K562 (cell line): ENCODE measurements around the gene ITIH3. TPM values are rescaled to one million over a fixed set of nuclear protein-coding genes. Genes with fewer than 3 reads are reported as not detected.

Source experiments
- ATAC-seq: fragments of 200-7000 bp; cut with Tn5 transposase; 3 replicates; pipeline ENCODE4 v1.9.1; 2020; ENCODE audit warnings: moderate library complexity
- BruUV-seq: library from RNA; stranded (reverse); fragments of 400-500 nt; replicated peaks from 2 replicates; lab custom pipeline; 2021; lab: Mats Ljungman, UMichigan
- CTCF ChIA-PET: fragments of 300-600 bp; formaldehyde crosslinking; extraction: SDS; loops from one replicate; lab custom pipeline; 2021; ENCODE audit warnings: low intra/inter-chr PET ratio; lab: Yijun Ruan, JAX
- POLR2A ChIA-PET: fragments of 300-600, 350-650 bp; sonication (Branson Sonifier 250); formaldehyde crosslinking; extraction: SDS; loops from one replicate; lab custom pipeline; 2021; ENCODE audit warnings: antibody characterized with exemption, inconsistent platforms; lab: Yijun Ruan, JAX
- DNase-seq, 4 experiments: peaks; one replicate each; pipeline versions ENCODE4 v3.0.0 to v3.0.0-alpha.2; 2011 to 2018; ENCODE audit warnings: low spot score in 3 of 4, mixed read lengths in 3 of 4; ENCODE audit errors: extremely low read depth in 1 of 4
- FAIRE-seq: peaks from 2 replicates; lab custom pipeline; 2011; peaks lifted over from hg19 to GRCh38; lab: Jason Lieb, UNC
- H2AFZ ChIP-seq: 2 replicates; pipeline ENCODE4 v1.6.0; 2011; ENCODE audit warnings: low read depth, low read length, control low read depth, inconsistent platforms
- H3K27ac ChIP-seq: fragments of 200-600 bp; 3 replicates; pipeline ENCODE4 v1.8.0; 2011; ENCODE audit warnings: low read depth, mild to moderate bottlenecking, control low read depth, inconsistent platforms, low read length, moderate library complexity, mixed read lengths; ENCODE audit errors: extremely low read depth
- H3K27me3 ChIP-seq, 2 experiments: fragments of 300-600 bp in 1 of 2; 2 replicates in 1 of 2; 3 replicates in 1 of 2; pipeline versions ENCODE4 v1.6.0 to v1.8.0; 2011; ENCODE audit warnings: inconsistent platforms in 2 of 2, low read length in 2 of 2, mild to moderate bottlenecking in 1 of 2, mixed read lengths in 1 of 2, moderate library complexity in 1 of 2; ENCODE audit not compliant: control insufficient read depth in 2 of 2, insufficient read depth in 2 of 2
- H3K36me3 ChIP-seq: fragments of 300-600 bp; 3 replicates; pipeline ENCODE4 v1.8.0; 2011; ENCODE audit warnings: mild to moderate bottlenecking, low read length, inconsistent platforms; ENCODE audit not compliant: control insufficient read depth, insufficient read depth
- H3K4me1 ChIP-seq, 2 experiments: fragments of 200-600 bp in 1 of 2; replicated peaks in 1 of 2; 2 replicates in 1 of 2; 3 replicates in 1 of 2; pipeline versions ENCODE4 v1.5.1 to v1.8.0; 2011; ENCODE audit warnings: inconsistent platforms in 2 of 2, low read length in 2 of 2, mild to moderate bottlenecking in 1 of 2, mixed read lengths in 1 of 2, moderate library complexity in 1 of 2; ENCODE audit not compliant: control insufficient read depth in 2 of 2, insufficient read depth in 2 of 2
- H3K4me2 ChIP-seq: 2 replicates; pipeline ENCODE4 v1.6.1; 2011; ENCODE audit warnings: low read length, control low read depth, inconsistent platforms, mixed read lengths; ENCODE audit not compliant: insufficient read depth
- H3K4me3 ChIP-seq: fragments of 200-600 bp; sonication (generic), shearing (Covaris generic); 2 replicates; pipeline ENCODE4 v1.5.1; 2016; ENCODE audit warnings: control low read depth, inconsistent platforms
- H3K79me2 ChIP-seq: fragments of 200-600 bp; 3 replicates; pipeline ENCODE4 v1.8.0; 2011; ENCODE audit warnings: low read length, inconsistent platforms; ENCODE audit not compliant: control insufficient read depth, insufficient read depth
- H3K9ac ChIP-seq, 2 experiments: 2 replicates each; pipeline versions ENCODE4 v1.6.0 to v1.6.1; 2011; ENCODE audit warnings: low read depth in 2 of 2, low read length in 2 of 2, control low read depth in 1 of 2, inconsistent platforms in 1 of 2, mild to moderate bottlenecking in 1 of 2, mixed read lengths in 1 of 2; ENCODE audit not compliant: insufficient read depth in 1 of 2
- H3K9me1 ChIP-seq: one replicate; pipeline ENCODE4 v1.6.0; 2011; ENCODE audit warnings: inconsistent platforms, mild to moderate bottlenecking, low read length, moderate library complexity; ENCODE audit not compliant: control insufficient read depth, insufficient read depth
- H3K9me3 ChIP-seq: replicated peaks from 2 replicates; pipeline ENCODE4 v1.5.1; 2011; ENCODE audit warnings: low read depth, low read length, inconsistent platforms; ENCODE audit not compliant: control insufficient read depth, insufficient read depth
- H4K20me1 ChIP-seq: replicated peaks from 2 replicates; pipeline ENCODE4 v1.6.1; 2011; ENCODE audit warnings: low read length, inconsistent platforms, mixed read lengths; ENCODE audit not compliant: control insufficient read depth, insufficient read depth
- EP400 ChIP-seq: fragments of 450-650 bp; IDR thresholded peaks from 2 replicates; pipeline ENCODE4 v1.6.1; 2017; ENCODE audit warnings: antibody characterized with exemption, mild to moderate bottlenecking, moderate library complexity
- FOSL1 ChIP-seq: fragments of 200-800 bp; sonication (Bioruptor generic); conservative IDR thresholded peaks from 2 replicates; pipeline ENCODE4 v1.6.1; 2016; ENCODE audit warnings: missing genetic modification characterization, missing compliant biosample characterization
- GATAD2A ChIP-seq: fragments of 450-650 bp; IDR thresholded peaks from 2 replicates; pipeline ENCODE4 v1.6.1; 2017
- GTF2B ChIP-seq: IDR thresholded peaks from 2 replicates; pipeline ENCODE4 v1.6.1; 2011; ENCODE audit not compliant: insufficient read length; ENCODE audit errors: extremely low read depth
- GTF2F1 ChIP-seq: IDR thresholded peaks from 2 replicates; pipeline ENCODE4 v1.6.1; 2011; ENCODE audit warnings: low read depth, low read length, improper control_type of control experiment
- KLF10 ChIP-seq: fragments of 250-450 bp; sonication (Bioruptor Pico); IDR thresholded peaks from 2 replicates; pipeline ENCODE4 v1.6.1; 2021; ENCODE audit warnings: matching md5 sums
- MAFK ChIP-seq: IDR thresholded peaks from 2 replicates; pipeline ENCODE4 v1.6.1; 2011; ENCODE audit warnings: low read length, improper control_type of control experiment
- NCOA4 ChIP-seq: fragments of 450-650 bp; IDR thresholded peaks from 2 replicates; pipeline ENCODE4 v1.6.1; 2018; ENCODE audit warnings: mild to moderate bottlenecking; ENCODE audit not compliant: partially characterized antibody
- POLR2G ChIP-seq: fragments of 200-400 bp; formaldehyde crosslinking; IDR thresholded peaks from 2 replicates; pipeline ENCODE4 v1.6.1; 2017; ENCODE audit warnings: low read depth, mild to moderate bottlenecking, antibody characterized with exemption, low read length, moderate library complexity
- RUNX1 ChIP-seq: sonication (generic); IDR thresholded peaks from 2 replicates; pipeline ENCODE4 v1.6.1; 2016; ENCODE audit warnings: antibody characterized with exemption, low read depth
- ZNF263 ChIP-seq: sonication (generic); formaldehyde crosslinking; IDR thresholded peaks from 2 replicates; pipeline ENCODE4 v1.8.0; 2022; ENCODE audit warnings: mild to moderate bottlenecking, missing genetic modification reagents, borderline replicate concordance
- ZNF436 ChIP-seq: fragments of 250-450, 450-650 bp; sonication (Bioruptor Pico); formaldehyde crosslinking; IDR thresholded peaks from 2 replicates; pipeline ENCODE4 v1.7.0; 2020; ENCODE audit warnings: mild to moderate bottlenecking
- ZNF589 ChIP-seq: fragments of 200-800 bp; sonication (Bioruptor generic); IDR thresholded peaks from 2 replicates; pipeline ENCODE4 v1.6.1; 2016; ENCODE audit warnings: low read depth, missing genetic modification characterization, missing compliant biosample characterization
- WGBS: fragments of 100-300 bp; shearing (Covaris generic); methylation state at CpG from one replicate; pipeline ENCODE4 v1.1.6; 2016; ENCODE audit warnings: low coverage, mixed read lengths; ENCODE audit not compliant: insufficient coverage; ENCODE audit errors: missing lambda C conversion rate; 5-methylcytosine and 5-hydroxymethylcytosine counted together
- in situ Hi-C: fragments of 300-500 bp; cut with MboI; formaldehyde crosslinking; loops from 4 replicates; pipeline ENCODE4 v1.15.0; 2018; ENCODE audit warnings: inconsistent platforms, mixed read lengths
- intact Hi-C: fragments of 100-400 bp; cut with micrococcal nuclease; formaldehyde crosslinking; loops from 2 replicates; pipeline ENCODE4 v1.14.2; 2022
- polyA plus RNA-seq, 8 experiments: library from polyadenylated mRNA; depleted of rRNA in 4 of 8; stranded (reverse) in 5 of 8; unstranded in 3 of 8; fragments of >200 nt; fragmentation: Nextera tagmentation in 2 of 8; fragmentation: Illumina TruSeq in 1 of 8; extraction: Ambion mirVana in 2 of 8; extraction: Trizol in 1 of 8; gene quantifications; 2 replicates each; pipeline versions ENCODE4 v1.2.1 to v1.2.3, GENCODE V29; 2011 to 2014; ENCODE audit warnings: inconsistent platforms in 1 of 8, missing spikeins in 1 of 8
- total RNA-seq, 7 experiments: library from RNA; depleted of rRNA in 6 of 7; stranded (reverse); fragments of >200 nt in 6 of 7; fragmentation: Illumina TruSeq in 2 of 7; extraction: Trizol in 2 of 7; gene quantifications; 2 replicates each; pipeline versions ENCODE4 v1.2.1 to v1.2.3, GENCODE V29; 2011 to 2021; ENCODE audit warnings: low replicate concordance in 1 of 7
- TF ChIP-seq, protein P1 (sequence below): sonication (generic); formaldehyde crosslinking; IDR thresholded peaks from 2 replicates; pipeline ENCODE4 v1.8.0; 2022; ENCODE audit warnings: mild to moderate bottlenecking, missing genetic modification reagents
- TF ChIP-seq, protein P2 (sequence below): fragments of 200-400 bp; formaldehyde crosslinking; IDR thresholded peaks from 2 replicates; pipeline ENCODE4 v1.6.1; 2017; ENCODE audit warnings: mild to moderate bottlenecking, low read depth, low read length, moderate library complexity

ITIH3 gene
- total and polyA plus RNA-seq, 9 of the 15 experiments (the other 6 are each of a cell fraction or from before 2014, with no cell fraction given) = 0.07 to 0.35 TPM; not detected in 7

DNA sequence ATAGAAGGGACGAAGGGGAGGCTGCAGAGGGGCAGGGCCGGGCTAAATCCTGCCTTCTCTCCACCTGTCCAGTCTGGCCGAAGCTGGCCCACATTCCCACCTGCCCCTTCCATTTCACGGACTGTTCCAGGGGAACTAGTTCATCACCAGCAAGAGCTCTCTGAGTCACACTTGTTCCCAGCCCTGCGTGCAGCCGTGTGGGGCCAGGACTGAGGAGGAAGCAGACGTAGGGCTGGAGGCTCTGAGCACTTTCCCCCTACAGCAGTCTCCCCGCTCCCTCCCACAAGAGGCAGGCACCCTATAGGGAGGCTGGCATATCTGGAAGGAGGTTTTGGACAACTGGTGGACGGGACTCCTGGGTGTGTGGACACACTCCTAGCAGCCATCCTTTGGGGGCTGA lies 32.8 kb downstream of the ITIH3 start:
- Histone ChIP-seq H3K9me3 (no peaks in the 10 kb centered on the region), H3K27me3 (peaks cover 0 to 45% of the 10 kb centered on the region in 2 experiments; a peak in 4 of 5 replicates), H3K27ac (no peak overlapping the region), H2AFZ (no peak overlapping the region), H3K4me1 (peaks cover 15 to 26% of the 10 kb centered on the region in 2 experiments), H3K4me2 (no peak overlapping the region), H3K36me3 (no peaks in the 10 kb centered on the region), H3K9ac (peak overlapping the region in 1 of 2 experiments; percentile 17; a peak in 1 of 4 replicates), H3K79me2 (no peaks in the 10 kb centered on the region), H3K9me1 (no peaks in the 10 kb centered on the region), H4K20me1 (no peaks in the 10 kb centered on the region; the same call in 1 of the 2 replicates), H3K4me3 (no peak overlapping the region)
- no peak for FAIRE-seq
- ChIA-PET POLR2A (interaction anchor here (0.5 to 1.2 kb wide), 2 partner anchors 8 to 13 kb away, joined by 3 read pairs; no protein-coding TSS in a partner anchor), CTCF (no interaction called here)
- TF ChIP-seq RUNX1 (no peak), ZNF263 (CRISPR knock-in tag) (no peak), GTF2F1 (no peak), GATAD2A (no peak), ZNF436 (CRISPR knock-in tag) (no peak), EP400 (no peak), GTF2B (no peak), KLF10 (CRISPR knock-in tag) (no peak), ZNF589 (no peak), NCOA4 (no peak), POLR2G (no peak), MAFK (no peak), FOSL1 (tag) (no peak)
- TF ChIP-seq, protein P1, sequence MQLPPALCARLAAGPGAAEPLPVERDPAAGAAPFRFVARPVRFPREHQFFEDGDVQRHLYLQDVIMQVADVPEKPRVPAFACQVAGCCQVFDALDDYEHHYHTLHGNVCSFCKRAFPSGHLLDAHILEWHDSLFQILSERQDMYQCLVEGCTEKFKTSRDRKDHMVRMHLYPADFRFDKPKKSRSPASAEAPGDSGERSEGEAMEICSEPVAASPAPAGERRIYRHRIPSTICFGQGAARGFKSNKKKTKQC (CRISPR knock-in tag) = no peak
- TF ChIP-seq, protein P2, sequence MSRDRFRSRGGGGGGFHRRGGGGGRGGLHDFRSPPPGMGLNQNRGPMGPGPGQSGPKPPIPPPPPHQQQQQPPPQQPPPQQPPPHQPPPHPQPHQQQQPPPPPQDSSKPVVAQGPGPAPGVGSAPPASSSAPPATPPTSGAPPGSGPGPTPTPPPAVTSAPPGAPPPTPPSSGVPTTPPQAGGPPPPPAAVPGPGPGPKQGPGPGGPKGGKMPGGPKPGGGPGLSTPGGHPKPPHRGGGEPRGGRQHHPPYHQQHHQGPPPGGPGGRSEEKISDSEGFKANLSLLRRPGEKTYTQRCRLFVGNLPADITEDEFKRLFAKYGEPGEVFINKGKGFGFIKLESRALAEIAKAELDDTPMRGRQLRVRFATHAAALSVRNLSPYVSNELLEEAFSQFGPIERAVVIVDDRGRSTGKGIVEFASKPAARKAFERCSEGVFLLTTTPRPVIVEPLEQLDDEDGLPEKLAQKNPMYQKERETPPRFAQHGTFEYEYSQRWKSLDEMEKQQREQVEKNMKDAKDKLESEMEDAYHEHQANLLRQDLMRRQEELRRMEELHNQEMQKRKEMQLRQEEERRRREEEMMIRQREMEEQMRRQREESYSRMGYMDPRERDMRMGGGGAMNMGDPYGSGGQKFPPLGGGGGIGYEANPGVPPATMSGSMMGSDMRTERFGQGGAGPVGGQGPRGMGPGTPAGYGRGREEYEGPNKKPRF = no peak
- WGBS = 12% methylated on average over 7 of the region's 9 CpGs
- in situ Hi-C loops = no loop called here
- no peak for ATAC-seq
- DNase-seq = no peak
- BruUV-seq = no TSS peak
- intact Hi-C loops = no loop called here
